GM21723 (cell line): Measurements from ENCODE around the gene SLC35B2.
"Not testable (repeated sequence)": the region's sequence is repeated elsewhere in the genome, so short reads cannot be mapped to it uniquely, and the experiment has no call there.

ENCODE experiments used
- ATAC-seq: cut with Tn5 transposase; IDR thresholded peaks from one replicate; pipeline ENCODE4 v1.9.1; 2021; ENCODE audit warnings: mild to moderate bottlenecking, moderate library complexity; ENCODE audit not compliant: unreplicated experiment

SLC35B2 gene

DNA sequence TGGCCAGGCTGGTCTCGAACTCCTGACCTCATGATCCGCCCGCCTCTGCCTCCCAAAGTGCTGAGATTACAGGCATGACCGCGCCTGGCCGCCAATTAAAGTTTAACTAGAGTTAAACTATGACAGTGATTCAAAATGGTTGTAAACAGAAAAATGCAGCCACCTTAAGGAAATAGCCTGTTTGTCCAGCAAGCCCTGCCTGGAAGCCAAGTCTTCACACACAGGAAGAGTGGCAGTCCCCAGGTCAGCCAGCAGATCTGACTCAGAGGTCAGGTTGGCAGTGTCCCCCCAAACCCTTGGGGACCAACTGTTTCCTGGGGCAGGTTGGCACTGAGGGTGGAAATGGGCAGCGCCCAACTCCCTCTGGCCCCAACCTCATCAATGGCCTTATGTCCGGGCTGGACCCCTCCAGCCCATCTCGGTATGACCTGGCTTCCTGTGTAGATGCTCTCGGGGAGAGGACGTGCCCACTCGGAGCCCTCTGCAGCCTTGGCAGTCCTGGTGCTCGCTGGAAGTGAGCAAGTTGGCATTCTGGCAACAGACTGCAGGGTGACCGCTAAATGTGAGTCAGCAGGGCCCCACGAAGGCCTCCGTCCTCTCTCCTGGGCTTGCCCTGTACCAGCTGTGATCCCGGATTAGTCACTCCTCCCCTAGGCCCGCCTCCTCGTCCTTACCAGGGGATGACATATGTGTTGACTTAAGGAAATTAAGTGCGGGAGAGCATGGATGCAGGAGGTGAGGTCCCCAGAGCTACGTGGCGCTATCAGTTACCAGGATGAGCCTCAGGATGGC is 20.1 kb downstream of the SLC35B2 start:
- ATAC-seq: peak; percentile 78

- no peak for ATAC-seq
Measured at GRCh38 chr6:44235891-44236516, 21.3 kb downstream of the SLC35B2 start.

GRCh38 chr6:44235269-44235668 is 22.1 kb downstream of the SLC35B2 start:
- ATAC-seq: no peak

GRCh38 chr6:44234101-44235025 is 23.0 kb downstream of the SLC35B2 start:
- no peak for ATAC-seq

DNA sequence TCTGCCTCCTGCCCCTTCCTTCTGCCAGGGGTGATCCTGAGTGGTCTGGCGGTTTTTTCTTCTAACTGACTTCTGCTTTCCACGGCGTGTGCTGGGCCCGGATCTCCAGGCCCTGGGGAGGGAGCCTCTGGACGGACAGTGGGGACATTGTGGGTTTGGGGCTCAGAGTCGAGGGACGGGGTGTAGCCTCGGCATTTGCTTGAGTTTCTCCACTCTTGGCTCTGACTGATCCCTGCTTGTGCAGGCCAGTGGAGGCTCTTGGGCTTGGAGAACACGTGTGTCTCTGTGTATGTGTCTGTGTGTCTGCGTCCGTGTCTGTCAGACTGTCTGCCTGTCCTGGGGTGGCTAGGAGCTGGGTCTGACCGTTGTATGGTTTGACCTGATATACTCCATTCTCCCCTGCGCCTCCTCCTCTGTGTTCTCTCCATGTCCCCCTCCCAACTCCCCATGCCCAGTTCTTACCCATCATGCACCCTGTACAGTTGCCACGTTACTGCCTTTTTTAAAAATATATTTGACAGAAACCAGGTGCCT is 23.7 kb downstream of the SLC35B2 start:
- ATAC-seq: no peak

GRCh38 chr6:44232676-44233566 is 24.4 kb downstream of the SLC35B2 start:
- no peak for ATAC-seq

GRCh38 chr6:44231426-44231825 is 25.9 kb downstream of the SLC35B2 start:
- not testable (repeated sequence) for ATAC-seq

GRCh38 chr6:44230034-44230675 is 27.2 kb downstream of the SLC35B2 start:
- ATAC-seq: no peak

GRCh38 chr6:44229376-44230033 is 27.8 kb downstream of the SLC35B2 start:
- no peak for ATAC-seq

DNA sequence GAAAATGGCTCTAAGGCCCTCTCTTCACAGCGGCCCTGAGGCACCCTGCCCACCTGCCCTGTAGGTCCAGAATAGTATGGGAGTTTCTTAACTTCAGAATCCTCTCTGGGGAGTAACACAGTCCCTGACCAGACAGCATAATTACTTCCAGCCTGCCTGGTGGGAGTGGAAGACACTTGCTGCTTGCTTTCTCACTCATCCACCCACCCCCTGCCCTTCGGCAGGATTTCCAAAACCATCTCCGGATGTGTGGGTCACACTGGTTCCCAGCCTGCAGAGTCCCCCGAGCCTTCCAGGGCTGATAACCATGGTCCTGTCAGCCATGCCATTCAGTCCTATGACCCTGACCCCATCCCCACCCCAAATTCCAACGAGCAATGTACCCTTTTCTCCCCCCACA is 28.5 kb downstream of the SLC35B2 start:
- ATAC-seq: no peak

DNA sequence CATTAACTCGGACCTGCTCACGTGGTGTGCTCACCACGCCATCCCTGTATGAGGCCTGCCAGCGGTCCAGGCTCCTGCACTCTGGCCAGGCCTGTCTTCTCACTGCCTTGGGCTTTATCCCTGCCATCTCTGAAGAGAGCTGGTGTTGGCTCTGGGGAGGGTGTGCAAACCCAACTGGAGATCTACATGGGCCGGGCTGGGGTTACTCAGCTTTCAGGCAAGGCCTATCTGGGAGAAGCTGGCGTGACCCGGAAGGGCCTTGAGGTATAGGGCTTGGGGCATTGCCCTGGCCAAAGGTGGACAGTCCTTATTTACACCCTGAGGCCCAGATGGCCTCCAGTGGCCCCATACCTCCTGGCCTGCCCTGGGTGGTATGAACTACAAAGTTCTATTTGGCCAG is 28.9 kb downstream of the SLC35B2 start:
- no peak for ATAC-seq

DNA sequence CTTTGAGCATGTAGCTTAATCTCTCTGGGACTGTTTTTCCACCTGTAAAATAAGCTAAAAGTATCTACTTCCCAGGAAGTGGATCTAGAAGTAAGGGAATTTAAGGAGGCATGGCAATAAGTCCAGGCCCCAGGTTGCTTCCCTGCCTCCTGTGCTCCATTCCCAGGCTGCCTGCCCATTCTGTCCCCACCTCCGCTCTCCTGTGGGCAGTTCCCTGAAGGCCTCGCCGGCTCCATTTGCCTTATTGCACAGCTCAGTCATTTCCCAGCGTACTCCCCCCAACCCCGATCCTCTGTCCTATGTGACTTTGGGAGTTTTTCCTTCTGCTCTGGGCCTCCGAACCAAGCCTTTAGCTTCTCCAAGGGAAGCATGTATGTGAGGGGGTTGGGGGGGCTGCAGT is 29.3 kb downstream of the SLC35B2 start:
- ATAC-seq: no peak

- ATAC-seq: no peak
Measured at GRCh38 chr6:44227148-44227793, 30.1 kb downstream of the SLC35B2 start.

DNA sequence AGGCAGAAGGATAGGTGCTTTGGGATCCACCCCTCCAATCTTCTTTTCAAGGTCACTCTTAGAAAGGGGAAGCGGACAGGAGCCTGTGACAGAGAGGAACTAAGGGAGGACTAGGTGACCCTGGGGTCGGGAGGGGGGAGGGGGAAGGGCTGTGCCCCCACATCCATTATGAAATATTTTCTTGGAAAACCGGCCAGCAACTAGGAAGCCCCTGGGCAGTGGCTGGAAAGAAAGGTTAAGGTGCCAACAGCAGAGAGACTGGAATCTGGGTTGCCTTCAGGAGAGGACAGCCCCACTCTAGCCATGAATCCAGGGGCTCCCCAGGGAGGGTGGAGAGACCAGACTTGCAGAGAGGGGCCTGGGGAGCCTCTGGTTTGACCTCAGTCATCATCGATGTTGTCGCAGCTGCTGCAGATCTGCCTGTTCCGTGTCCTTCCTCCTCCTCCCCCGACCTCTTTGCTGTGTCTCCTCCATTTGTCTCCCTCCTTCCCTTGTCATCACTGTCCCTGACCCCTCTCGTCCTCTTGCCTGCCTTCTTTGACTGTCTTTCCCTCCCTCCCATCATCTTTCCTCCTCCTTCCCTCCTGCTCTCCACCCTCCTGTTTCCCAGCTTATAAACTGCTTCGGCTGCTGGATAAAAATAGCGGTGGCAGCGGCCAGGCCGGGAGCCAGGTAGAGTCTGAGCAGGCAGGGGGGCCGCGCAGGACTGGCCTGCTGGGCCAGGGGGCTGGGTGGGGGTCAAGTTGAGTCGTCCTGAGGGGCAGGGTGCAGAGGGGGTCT is 30.8 kb downstream of the SLC35B2 start:
- no peak for ATAC-seq

- no peak for ATAC-seq
Measured at GRCh38 chr6:44225579-44226325, 31.6 kb downstream of the SLC35B2 start.

GRCh38 chr6:44224965-44225305 is 32.4 kb downstream of the SLC35B2 start:
- no peak for ATAC-seq
